GM23338 (cell line): Measurements from ENCODE around the gene CERS3. TPM values are rescaled to one million over a fixed set of nuclear protein-coding genes. Genes with fewer than 3 reads are reported as not detected.

Experiments used
- ATAC-seq: fragments of 200-7000 bp; cut with Tn5 transposase; 3 replicates; pipeline ENCODE4 v1.9.1; 2020
- DNase-seq: peaks from one replicate; pipeline ENCODE4 v3.0.0-alpha.2; 2015; ENCODE audit warnings: low spot score
- H2AFZ ChIP-seq: fragments of 200-600 bp; sonication (generic); 2 replicates; pipeline ENCODE4 v1.8.0; 2016; ENCODE audit warnings: antibody characterized with exemption, mild to moderate bottlenecking, moderate library complexity
- H3F3A ChIP-seq: fragments of 200-600 bp; sonication (generic); replicated peaks from 2 replicates; pipeline ENCODE4 v1.8.0; 2017; ENCODE audit warnings: antibody characterized with exemption, mixed run types, low read depth
- H3K27ac ChIP-seq: fragments of 200-600 bp; sonication (generic); 2 replicates; pipeline ENCODE4 v1.6.1; 2016; ENCODE audit warnings: low read depth
- H3K27me3 ChIP-seq: fragments of 200-600 bp; sonication (generic); 2 replicates; pipeline ENCODE4 v1.8.0; 2016; ENCODE audit warnings: mild to moderate bottlenecking, mixed run types, moderate library complexity; ENCODE audit not compliant: insufficient read depth
- H3K36me3 ChIP-seq: fragments of 200-600 bp; sonication (generic); 2 replicates; pipeline ENCODE4 v1.8.0; 2016; ENCODE audit warnings: mild to moderate bottlenecking; ENCODE audit not compliant: insufficient read depth
- H3K4me1 ChIP-seq: fragments of 200-600 bp; sonication (generic); 2 replicates; pipeline ENCODE4 v1.8.0; 2016; ENCODE audit warnings: mild to moderate bottlenecking, moderate library complexity; ENCODE audit not compliant: insufficient read depth
- H3K4me2 ChIP-seq: fragments of 200-600 bp; sonication (generic); 2 replicates; pipeline ENCODE4 v1.7.1; 2017; ENCODE audit warnings: mixed run types
- H3K4me3 ChIP-seq: fragments of 200-600 bp; sonication (generic); 2 replicates; pipeline ENCODE4 v1.6.1; 2016; ENCODE audit warnings: mixed run types
- H3K79me2 ChIP-seq: fragments of 200-600 bp; sonication (generic); replicated peaks from 2 replicates; pipeline ENCODE4 v1.8.0; 2017; ENCODE audit warnings: mild to moderate bottlenecking; ENCODE audit not compliant: insufficient read depth
- H3K9me2 ChIP-seq: fragments of 200-600 bp; sonication (generic); 2 replicates; pipeline ENCODE4 v1.8.0; 2017; ENCODE audit not compliant: insufficient read depth
- H4K20me1 ChIP-seq: fragments of 200-600 bp; sonication (generic); replicated peaks from 2 replicates; pipeline ENCODE4 v1.8.0; 2017; ENCODE audit warnings: mild to moderate bottlenecking; ENCODE audit not compliant: insufficient read depth
- H3K27ac Mint-ChIP-seq: 2 replicates; pipeline ENCODE4 v1.8.0; 2020; ENCODE audit warnings: inconsistent platforms, mild to moderate bottlenecking, moderate library complexity, mixed read lengths
- H3K27me3 Mint-ChIP-seq: 3 replicates; pipeline ENCODE4 v1.8.0; 2022; ENCODE audit warnings: low read depth, mild to moderate bottlenecking, moderate library complexity, mixed read lengths, inconsistent platforms; ENCODE audit not compliant: insufficient read depth, poor library complexity
- H3K36me3 Mint-ChIP-seq: 3 replicates; pipeline ENCODE4 v1.8.0; 2021; ENCODE audit warnings: low read depth, mild to moderate bottlenecking, inconsistent platforms, moderate library complexity, mixed read lengths
- H3K4me1 Mint-ChIP-seq: 3 replicates; pipeline ENCODE4 v1.8.0; 2020; ENCODE audit warnings: mild to moderate bottlenecking, inconsistent platforms, mixed read lengths
- H3K4me3 Mint-ChIP-seq: 3 replicates; pipeline ENCODE4 v1.8.0; 2021; ENCODE audit warnings: moderate library complexity, mild to moderate bottlenecking, inconsistent platforms, mixed read lengths
- H3K9me3 Mint-ChIP-seq: 3 replicates; pipeline ENCODE4 v1.8.0; 2020; ENCODE audit warnings: moderate library complexity, mild to moderate bottlenecking, inconsistent platforms, mixed read lengths
- EZH2 ChIP-seq: fragments of 200-600 bp; sonication (generic); IDR thresholded peaks from one replicate; pipeline ENCODE4 v1.8.0; 2017; ENCODE audit warnings: antibody characterized with exemption, mild to moderate bottlenecking, low read depth; ENCODE audit not compliant: unreplicated experiment
- EZH2phosphoT487 ChIP-seq: fragments of 200-600 bp; sonication (generic); IDR thresholded peaks from one replicate; pipeline ENCODE4 v1.8.1; 2018; ENCODE audit warnings: antibody characterized with exemption; ENCODE audit not compliant: unreplicated experiment
- JUNB ChIP-seq: IDR thresholded peaks from one replicate; pipeline ENCODE4 v1.6.1; 2016; ENCODE audit warnings: antibody characterized with exemption; ENCODE audit not compliant: unreplicated experiment
- POLR2AphosphoS5 ChIP-seq: IDR thresholded peaks from 2 replicates; pipeline ENCODE4 v1.6.1; 2016; ENCODE audit warnings: antibody characterized with exemption, low read depth
- REST ChIP-seq: IDR thresholded peaks from one replicate; pipeline ENCODE4 v1.6.1; 2018; ENCODE audit warnings: antibody characterized with exemption; ENCODE audit not compliant: unreplicated experiment
- STAT1 ChIP-seq: IDR thresholded peaks from one replicate; pipeline ENCODE4 v1.6.1; 2016; ENCODE audit warnings: antibody characterized with exemption; ENCODE audit not compliant: unreplicated experiment
- ZNF114 ChIP-seq: fragments of 250-450 bp; sonication (Bioruptor Pico); IDR thresholded peaks from 2 replicates; pipeline ENCODE4 v1.5.0; 2020; ENCODE audit warnings: mild to moderate bottlenecking, moderate library complexity
- ZNF331 ChIP-seq: fragments of 250-450 bp; sonication (Bioruptor Pico); IDR thresholded peaks from 2 replicates; pipeline ENCODE4 v1.5.0; 2020; ENCODE audit warnings: low read depth, mild to moderate bottlenecking, moderate library complexity
- polyA plus RNA-seq: library from polyadenylated mRNA; unstranded; fragments of >200 nt; fragmentation: Nextera tagmentation; extraction: Ambion mirVana; gene quantifications from 2 replicates; pipeline ENCODE4 v1.2.1, GENCODE V29; 2016
- total RNA-seq: library from RNA; depleted of rRNA; stranded (reverse); fragments of >200 nt; shearing (Covaris generic); gene quantifications from 2 replicates; pipeline ENCODE4 v1.2.3, GENCODE V29; 2014
- TF ChIP-seq, protein P1 (sequence below): fragments of 250-450 bp; sonication (Bioruptor Pico); IDR thresholded peaks from 2 replicates; pipeline ENCODE4 v1.5.0; 2020; ENCODE audit warnings: mild to moderate bottlenecking, moderate library complexity
- TF ChIP-seq, protein P2 (sequence below), 2 experiments: fragments of 200-600 bp in 1 of 2; sonication (generic) in 1 of 2; conservative IDR thresholded peaks; 2 replicates each; pipeline versions ENCODE4 v1.5.1 to v1.6.1; 2016 to 2017; ENCODE audit warnings: antibody characterized with exemption in 2 of 2, low read depth in 2 of 2, mild to moderate bottlenecking in 2 of 2, moderate library complexity in 1 of 2

Gene CERS3
- total and polyA plus RNA-seq, 2 experiments from 2014 or later: 1.8 to 2.2 TPM

GRCh38 chr15:100531204-100531603 is 2.5 kb upstream of the CERS3 start (continued):
- TF ChIP-seq, protein P1, sequence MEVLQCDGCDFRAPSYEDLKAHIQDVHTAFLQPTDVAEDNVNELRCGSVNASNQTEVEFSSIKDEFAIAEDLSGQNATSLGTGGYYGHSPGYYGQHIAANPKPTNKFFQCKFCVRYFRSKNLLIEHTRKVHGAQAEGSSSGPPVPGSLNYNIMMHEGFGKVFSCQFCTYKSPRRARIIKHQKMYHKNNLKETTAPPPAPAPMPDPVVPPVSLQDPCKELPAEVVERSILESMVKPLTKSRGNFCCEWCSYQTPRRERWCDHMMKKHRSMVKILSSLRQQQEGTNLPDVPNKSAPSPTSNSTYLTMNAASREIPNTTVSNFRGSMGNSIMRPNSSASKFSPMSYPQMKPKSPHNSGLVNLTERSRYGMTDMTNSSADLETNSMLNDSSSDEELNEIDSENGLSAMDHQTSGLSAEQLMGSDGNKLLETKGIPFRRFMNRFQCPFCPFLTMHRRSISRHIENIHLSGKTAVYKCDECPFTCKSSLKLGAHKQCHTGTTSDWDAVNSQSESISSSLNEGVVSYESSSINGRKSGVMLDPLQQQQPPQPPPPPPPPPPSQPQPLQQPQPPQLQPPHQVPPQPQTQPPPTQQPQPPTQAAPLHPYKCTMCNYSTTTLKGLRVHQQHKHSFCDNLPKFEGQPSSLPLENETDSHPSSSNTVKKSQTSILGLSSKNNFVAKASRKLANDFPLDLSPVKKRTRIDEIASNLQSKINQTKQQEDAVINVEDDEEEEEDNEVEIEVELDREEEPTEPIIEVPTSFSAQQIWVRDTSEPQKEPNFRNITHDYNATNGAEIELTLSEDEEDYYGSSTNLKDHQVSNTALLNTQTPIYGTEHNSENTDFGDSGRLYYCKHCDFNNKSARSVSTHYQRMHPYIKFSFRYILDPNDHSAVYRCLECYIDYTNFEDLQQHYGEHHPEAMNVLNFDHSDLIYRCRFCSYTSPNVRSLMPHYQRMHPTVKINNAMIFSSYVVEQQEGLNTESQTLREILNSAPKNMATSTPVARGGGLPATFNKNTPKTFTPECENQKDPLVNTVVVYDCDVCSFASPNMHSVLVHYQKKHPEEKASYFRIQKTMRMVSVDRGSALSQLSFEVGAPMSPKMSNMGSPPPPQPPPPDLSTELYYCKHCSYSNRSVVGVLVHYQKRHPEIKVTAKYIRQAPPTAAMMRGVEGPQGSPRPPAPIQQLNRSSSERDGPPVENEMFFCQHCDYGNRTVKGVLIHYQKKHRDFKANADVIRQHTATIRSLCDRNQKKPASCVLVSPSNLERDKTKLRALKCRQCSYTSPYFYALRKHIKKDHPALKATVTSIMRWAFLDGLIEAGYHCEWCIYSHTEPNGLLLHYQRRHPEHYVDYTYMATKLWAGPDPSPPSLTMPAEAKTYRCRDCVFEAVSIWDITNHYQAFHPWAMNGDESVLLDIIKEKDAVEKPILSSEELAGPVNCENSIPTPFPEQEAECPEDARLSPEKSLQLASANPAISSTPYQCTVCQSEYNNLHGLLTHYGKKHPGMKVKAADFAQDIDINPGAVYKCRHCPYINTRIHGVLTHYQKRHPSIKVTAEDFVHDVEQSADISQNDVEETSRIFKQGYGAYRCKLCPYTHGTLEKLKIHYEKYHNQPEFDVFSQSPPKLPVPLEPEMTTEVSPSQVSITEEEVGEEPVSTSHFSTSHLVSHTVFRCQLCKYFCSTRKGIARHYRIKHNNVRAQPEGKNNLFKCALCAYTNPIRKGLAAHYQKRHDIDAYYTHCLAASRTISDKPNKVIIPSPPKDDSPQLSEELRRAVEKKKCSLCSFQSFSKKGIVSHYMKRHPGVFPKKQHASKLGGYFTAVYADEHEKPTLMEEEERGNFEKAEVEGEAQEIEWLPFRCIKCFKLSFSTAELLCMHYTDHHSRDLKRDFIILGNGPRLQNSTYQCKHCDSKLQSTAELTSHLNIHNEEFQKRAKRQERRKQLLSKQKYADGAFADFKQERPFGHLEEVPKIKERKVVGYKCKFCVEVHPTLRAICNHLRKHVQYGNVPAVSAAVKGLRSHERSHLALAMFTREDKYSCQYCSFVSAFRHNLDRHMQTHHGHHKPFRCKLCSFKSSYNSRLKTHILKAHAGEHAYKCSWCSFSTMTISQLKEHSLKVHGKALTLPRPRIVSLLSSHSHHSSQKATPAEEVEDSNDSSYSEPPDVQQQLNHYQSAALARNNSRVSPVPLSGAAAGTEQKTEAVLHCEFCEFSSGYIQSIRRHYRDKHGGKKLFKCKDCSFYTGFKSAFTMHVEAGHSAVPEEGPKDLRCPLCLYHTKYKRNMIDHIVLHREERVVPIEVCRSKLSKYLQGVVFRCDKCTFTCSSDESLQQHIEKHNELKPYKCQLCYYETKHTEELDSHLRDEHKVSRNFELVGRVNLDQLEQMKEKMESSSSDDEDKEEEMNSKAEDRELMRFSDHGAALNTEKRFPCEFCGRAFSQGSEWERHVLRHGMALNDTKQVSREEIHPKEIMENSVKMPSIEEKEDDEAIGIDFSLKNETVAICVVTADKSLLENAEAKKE (CRISPR knock-in tag): no peak

- no peak overlapping the region for H3K4me2 ChIP-seq
- no peak for ATAC-seq
- H3K36me3 ChIP-seq: no peaks in the 10 kb centered on the region
These were observed 806 bp upstream of the CERS3 start for GRCh38 chr15:100529556-100529955.

More at GRCh38 chr15:100529556-100529955, 806 bp upstream of the CERS3 start:
- no peak for TF ChIP-seq JUNB
- no peak for TF ChIP-seq REST
- TF ChIP-seq POLR2AphosphoS5: no peak
- no peak for TF ChIP-seq ZNF114
- no peak for TF ChIP-seq EZH2phosphoT487
- TF ChIP-seq, protein P2, sequence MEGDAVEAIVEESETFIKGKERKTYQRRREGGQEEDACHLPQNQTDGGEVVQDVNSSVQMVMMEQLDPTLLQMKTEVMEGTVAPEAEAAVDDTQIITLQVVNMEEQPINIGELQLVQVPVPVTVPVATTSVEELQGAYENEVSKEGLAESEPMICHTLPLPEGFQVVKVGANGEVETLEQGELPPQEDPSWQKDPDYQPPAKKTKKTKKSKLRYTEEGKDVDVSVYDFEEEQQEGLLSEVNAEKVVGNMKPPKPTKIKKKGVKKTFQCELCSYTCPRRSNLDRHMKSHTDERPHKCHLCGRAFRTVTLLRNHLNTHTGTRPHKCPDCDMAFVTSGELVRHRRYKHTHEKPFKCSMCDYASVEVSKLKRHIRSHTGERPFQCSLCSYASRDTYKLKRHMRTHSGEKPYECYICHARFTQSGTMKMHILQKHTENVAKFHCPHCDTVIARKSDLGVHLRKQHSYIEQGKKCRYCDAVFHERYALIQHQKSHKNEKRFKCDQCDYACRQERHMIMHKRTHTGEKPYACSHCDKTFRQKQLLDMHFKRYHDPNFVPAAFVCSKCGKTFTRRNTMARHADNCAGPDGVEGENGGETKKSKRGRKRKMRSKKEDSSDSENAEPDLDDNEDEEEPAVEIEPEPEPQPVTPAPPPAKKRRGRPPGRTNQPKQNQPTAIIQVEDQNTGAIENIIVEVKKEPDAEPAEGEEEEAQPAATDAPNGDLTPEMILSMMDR (conservative IDR thresholded peaks at IDR 0.05; ENCODE audit: low read depth in 2 of 2): no peak
- TF ChIP-seq ZNF331 (CRISPR knock-in tag): no peak
- no peak for TF ChIP-seq STAT1
- no peak for TF ChIP-seq EZH2
- no peaks in the 10 kb centered on the region for H3K9me3 Mint-ChIP-seq
- H3K27ac Mint-ChIP-seq: no peak overlapping the region
- Histone ChIP-seq H2AFZ (no peak overlapping the region), H3F3A (no peaks in the 10 kb centered on the region), H4K20me1 (no peaks in the 10 kb centered on the region), H3K4me1 (peaks cover 2% of the 10 kb centered on the region; the same call in 1 of the 2 replicates), H3K27ac (no peak overlapping the region), H3K79me2 (no peaks in the 10 kb centered on the region), H3K27me3 (no peaks in the 10 kb centered on the region), H3K4me3 (no peak overlapping the region), H3K9me2 (no peaks in the 10 kb centered on the region)
- H3K27me3 Mint-ChIP-seq: peaks cover 2% of the 10 kb centered on the region
- H3K36me3 Mint-ChIP-seq: no peaks in the 10 kb centered on the region
- DNase-seq: no peak
- no peaks in the 10 kb centered on the region for H3K4me1 Mint-ChIP-seq
- no peak overlapping the region for H3K4me3 Mint-ChIP-seq
